Adrenal gland (tissue), 5 donors: Measurements from ENCODE around the gene PLAU.

Source experiments
- POLR2A ChIP-seq, 2 donors: fragments of 450-650 bp; IDR thresholded peaks; one replicate each; pipeline ENCODE4 v1.6.1; 2017; ENCODE audit warnings: antibody characterized with exemption in 2 of 2, mild to moderate bottlenecking in 2 of 2, moderate library complexity in 1 of 2
- TF ChIP-seq, protein P1 (sequence below), 6 experiments: fragments of 450-650 bp in 4 of 6; fragments of 200-600 bp in 2 of 6; sonication (generic) in 1 of 6; IDR thresholded peaks; 1 replicate in 5 of 6; 2 replicates in 1 of 6; pipeline versions ENCODE4 v1.5.1 to v1.8.0; 2016 to 2021; ENCODE audit warnings: antibody characterized with exemption in 6 of 6, mild to moderate bottlenecking in 2 of 6, moderate library complexity in 1 of 6
- donor health status: DM: no; HTN: no; CAD: no.

DNA sequence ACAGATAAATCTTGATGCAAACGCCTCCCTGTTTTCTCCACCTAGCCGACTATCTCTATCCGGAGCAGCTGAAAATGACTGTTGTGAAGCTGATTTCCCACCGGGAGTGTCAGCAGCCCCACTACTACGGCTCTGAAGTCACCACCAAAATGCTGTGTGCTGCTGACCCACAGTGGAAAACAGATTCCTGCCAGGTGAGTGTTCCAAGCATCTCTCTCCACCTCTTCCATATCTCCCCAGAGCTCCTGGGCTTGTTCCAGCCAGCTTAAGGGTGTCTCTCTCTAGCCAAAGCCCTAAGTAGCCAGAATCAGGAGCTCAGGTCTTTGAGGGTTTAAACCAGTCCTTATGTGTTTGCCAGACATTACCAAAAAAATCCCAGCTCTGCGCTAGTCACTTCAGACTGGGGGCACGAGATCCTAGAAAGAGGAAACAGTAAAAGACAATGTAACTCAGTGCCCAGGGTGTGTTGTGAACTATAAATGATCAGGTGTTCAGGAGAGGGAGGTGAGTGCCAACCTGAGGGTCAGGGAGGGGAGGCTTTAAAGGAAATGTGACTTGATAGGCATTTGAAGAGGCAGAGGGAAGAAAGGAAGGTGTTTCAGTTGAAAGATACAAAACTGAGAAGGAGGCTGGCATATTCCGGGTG lies 4.4 kb downstream of the PLAU start:
- no peak for TF ChIP-seq POLR2A (IDR thresholded peaks at IDR 0.05)
- TF ChIP-seq, protein P1, sequence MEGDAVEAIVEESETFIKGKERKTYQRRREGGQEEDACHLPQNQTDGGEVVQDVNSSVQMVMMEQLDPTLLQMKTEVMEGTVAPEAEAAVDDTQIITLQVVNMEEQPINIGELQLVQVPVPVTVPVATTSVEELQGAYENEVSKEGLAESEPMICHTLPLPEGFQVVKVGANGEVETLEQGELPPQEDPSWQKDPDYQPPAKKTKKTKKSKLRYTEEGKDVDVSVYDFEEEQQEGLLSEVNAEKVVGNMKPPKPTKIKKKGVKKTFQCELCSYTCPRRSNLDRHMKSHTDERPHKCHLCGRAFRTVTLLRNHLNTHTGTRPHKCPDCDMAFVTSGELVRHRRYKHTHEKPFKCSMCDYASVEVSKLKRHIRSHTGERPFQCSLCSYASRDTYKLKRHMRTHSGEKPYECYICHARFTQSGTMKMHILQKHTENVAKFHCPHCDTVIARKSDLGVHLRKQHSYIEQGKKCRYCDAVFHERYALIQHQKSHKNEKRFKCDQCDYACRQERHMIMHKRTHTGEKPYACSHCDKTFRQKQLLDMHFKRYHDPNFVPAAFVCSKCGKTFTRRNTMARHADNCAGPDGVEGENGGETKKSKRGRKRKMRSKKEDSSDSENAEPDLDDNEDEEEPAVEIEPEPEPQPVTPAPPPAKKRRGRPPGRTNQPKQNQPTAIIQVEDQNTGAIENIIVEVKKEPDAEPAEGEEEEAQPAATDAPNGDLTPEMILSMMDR (IDR thresholded peaks at IDR 0.05), result no peak
